Astrocyte of the cerebellum (primary cell): ENCODE results near the gene RTN4R.

Experiments used
- DNase-seq: peaks from one replicate; pipeline ENCODE4 v3.0.0-alpha.2; 2011; ENCODE audit warnings: low read depth
- H3K4me3 ChIP-seq: 2 replicates; pipeline ENCODE4 v1.5.1; 2011; ENCODE audit warnings: mild to moderate bottlenecking, low read depth, low read length, moderate library complexity
- CTCF ChIP-seq: IDR thresholded peaks from 2 replicates; pipeline ENCODE4 v1.5.1; 2012; ENCODE audit warnings: low read length, low read depth, moderate library complexity, mild to moderate bottlenecking; ENCODE audit errors: missing control alignments
- in situ Hi-C: cut with HindIII; loops from 2 replicates; pipeline ENCODE4 v1.10.0; 2017; ENCODE audit warnings: low sequenced_read_pairs

The RTN4R gene

DNA sequence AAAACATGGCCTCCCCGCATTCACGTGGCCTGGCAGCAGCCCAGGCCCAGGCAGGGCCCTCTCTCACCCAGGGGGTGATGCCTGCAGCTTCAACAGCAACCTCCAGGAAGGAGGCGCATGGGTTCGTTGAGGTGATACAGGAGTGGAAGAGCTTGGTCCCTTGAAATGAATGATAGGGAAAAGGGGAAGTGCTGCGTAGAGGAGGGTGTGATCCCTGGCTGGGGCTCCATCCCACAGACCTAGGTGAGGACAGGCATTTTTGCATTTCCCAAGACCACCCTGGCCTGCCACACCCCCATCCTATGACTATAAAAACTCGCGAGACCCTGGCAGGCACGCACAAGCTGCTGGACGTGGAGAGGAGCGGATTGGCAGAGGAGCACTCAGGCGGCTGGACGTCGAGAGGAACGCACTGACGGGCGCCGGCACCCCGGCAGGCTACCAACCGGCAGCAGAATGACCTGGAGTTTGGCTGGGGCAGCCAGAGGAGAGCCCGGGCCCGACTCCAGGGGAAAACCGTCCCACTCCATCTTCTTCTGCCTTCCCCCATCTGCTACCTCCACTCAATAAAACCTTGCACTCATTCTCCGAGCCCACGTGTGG lies 32.6 kb downstream of the RTN4R start:
- in situ Hi-C loops = no loop called here
- DNase-seq = no peak
- TF ChIP-seq CTCF = no peak
- H3K4me3 ChIP-seq = no peak overlapping the region

DNA sequence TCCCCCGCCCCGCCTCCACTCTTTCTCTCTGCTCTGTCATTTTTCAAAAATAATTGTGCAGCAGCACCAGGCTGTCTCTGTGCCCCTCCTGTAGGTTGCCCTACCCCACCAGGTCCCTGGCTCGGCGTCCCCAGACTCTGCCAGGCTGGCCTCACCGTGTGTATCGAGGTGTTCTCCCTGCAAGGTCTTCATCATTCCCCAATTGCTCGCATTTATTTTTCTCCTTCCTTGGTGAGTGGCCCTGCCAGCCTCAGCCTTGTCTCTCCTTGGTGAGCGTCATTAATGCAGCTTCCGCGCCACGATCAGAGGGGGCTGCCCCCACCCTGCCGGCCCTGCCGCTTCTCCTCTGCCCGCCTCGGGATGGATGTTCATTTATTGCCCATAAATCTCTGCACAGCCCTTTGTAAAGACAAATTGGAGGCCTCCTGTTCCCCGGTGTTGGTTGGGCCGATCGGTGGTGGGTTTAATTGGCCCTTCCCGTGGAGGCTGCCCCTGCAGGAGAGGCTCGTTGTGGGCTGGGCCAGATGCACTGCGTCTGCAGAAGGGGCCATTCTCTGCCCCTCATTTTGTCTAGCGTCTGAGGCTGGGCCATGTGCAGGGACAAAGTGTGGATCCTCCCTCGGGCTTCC lies 33.2 kb downstream of the RTN4R start:
- in situ Hi-C loops = no loop called here
- no peak for TF ChIP-seq CTCF

GRCh38 chr22:20234314-20234682 lies 33.8 kb downstream of the RTN4R start:
- no peak overlapping the region for H3K4me3 ChIP-seq
- TF ChIP-seq CTCF = no peak
- in situ Hi-C loops = no loop called here
- no peak for DNase-seq

More for the DNA sequence above, 33.2 kb downstream of the RTN4R start:
- H3K4me3 ChIP-seq = no peak overlapping the region
- no peak for DNase-seq

DNA sequence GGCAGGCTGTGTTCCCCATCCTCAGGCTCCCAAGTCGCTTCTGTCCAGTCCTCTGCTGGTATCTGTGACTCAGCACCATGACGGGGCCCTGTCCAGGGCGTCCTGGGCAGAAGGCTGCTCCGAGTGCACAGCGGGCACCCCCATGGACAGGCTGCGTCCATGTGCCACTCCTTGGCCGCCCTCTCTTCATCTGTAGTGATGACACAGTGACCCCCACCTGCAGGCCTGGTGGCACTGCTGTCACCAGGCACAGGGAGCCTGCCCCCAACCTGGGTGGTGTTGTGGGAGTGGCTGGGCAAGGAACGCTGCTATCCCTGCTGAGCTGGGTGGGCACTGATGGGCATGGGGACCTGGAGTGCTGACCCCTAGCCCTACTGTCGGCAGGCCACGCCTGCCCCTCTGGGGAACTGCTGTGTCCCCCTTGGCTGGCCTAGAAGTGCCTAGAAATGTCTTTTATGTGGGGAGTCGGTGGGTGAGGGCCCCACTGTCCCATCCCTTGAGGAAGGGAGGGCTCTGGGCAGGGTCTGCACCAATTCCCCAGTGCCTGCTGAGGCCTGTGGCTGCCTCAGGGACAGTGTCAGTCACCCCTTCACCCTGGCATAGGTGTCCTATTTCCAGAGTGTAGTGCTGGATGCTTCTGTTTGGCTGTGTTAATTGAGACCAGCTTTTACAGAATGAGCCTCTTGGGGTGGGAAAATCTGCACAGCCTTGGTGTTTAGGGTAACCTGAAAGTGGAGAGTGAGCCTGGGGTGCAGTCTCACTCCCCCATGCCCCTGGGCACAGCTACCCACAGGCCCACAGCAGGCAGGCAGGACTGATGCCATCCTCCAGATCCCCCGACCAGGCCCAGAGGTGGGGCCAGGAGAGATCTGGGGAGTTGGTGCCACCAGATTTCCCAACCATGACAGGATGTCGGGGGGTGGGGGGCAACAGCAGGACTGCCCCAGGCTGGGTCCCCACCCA lies 34.5 kb downstream of the RTN4R start:
- in situ Hi-C loops = no loop called here
- no peak for TF ChIP-seq CTCF
- H3K4me3 ChIP-seq = no peak overlapping the region
- DNase-seq = no peak

- no peak for TF ChIP-seq CTCF
- no peak overlapping the region for H3K4me3 ChIP-seq
- in situ Hi-C loops = no loop called here
- no peak for DNase-seq
Measured at GRCh38 chr22:20232781-20233180, 35.3 kb downstream of the RTN4R start.

DNA sequence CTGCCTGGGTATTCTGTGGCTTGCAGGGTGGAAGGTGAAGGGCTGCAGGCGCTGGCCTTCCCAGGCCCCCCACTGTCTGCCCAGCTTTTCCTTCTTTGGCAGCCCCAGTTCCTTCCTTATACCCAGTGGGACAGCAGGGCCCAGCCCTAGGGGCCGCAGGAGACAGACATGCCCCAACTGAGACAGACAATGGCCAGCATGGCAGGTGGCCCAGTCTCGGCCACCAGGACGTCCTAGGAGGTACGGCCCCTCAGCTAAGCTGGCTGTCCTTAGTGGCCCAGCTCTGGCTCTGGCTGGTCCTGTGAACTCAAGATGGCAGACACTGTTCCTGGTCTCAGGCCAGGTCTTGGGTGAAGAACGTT lies 35.9 kb downstream of the RTN4R start:
- in situ Hi-C loops = no loop called here
- H3K4me3 ChIP-seq = no peak overlapping the region
- no peak for DNase-seq
- TF ChIP-seq CTCF = no peak
